WTC11 (cell line): ENCODE measurements around the gene SMURF1.

Source experiments
- AFF4 ChIP-seq: sonication (generic); formaldehyde crosslinking; IDR thresholded peaks from 2 replicates; pipeline ENCODE4 v1.8.1; 2023; ENCODE audit warnings: mild to moderate bottlenecking, missing genetic modification reagents, borderline replicate concordance
- ELF4 ChIP-seq: sonication (generic); formaldehyde crosslinking; IDR thresholded peaks from 2 replicates; pipeline ENCODE4 v1.8.1; 2022; ENCODE audit warnings: low read depth, mild to moderate bottlenecking, moderate library complexity, missing genetic modification reagents
- ESRRA ChIP-seq: sonication (generic); formaldehyde crosslinking; IDR thresholded peaks from 2 replicates; pipeline ENCODE4 v1.8.1; 2022; ENCODE audit warnings: mild to moderate bottlenecking, missing genetic modification reagents, borderline replicate concordance
- GABPB1 ChIP-seq: sonication (generic); formaldehyde crosslinking; IDR thresholded peaks from 2 replicates; pipeline ENCODE4 v1.8.1; 2023; ENCODE audit warnings: mild to moderate bottlenecking, missing genetic modification reagents
- JUN ChIP-seq: sonication (generic); formaldehyde crosslinking; IDR thresholded peaks from 2 replicates; pipeline ENCODE4 v1.8.0; 2023; ENCODE audit warnings: mild to moderate bottlenecking, missing genetic modification reagents
- TF ChIP-seq, protein P1 (sequence below): fragments of 200-600 bp; IDR thresholded peaks from 2 replicates; pipeline ENCODE4 v1.8.0; 2022; ENCODE audit warnings: antibody characterized with exemption

DNA sequence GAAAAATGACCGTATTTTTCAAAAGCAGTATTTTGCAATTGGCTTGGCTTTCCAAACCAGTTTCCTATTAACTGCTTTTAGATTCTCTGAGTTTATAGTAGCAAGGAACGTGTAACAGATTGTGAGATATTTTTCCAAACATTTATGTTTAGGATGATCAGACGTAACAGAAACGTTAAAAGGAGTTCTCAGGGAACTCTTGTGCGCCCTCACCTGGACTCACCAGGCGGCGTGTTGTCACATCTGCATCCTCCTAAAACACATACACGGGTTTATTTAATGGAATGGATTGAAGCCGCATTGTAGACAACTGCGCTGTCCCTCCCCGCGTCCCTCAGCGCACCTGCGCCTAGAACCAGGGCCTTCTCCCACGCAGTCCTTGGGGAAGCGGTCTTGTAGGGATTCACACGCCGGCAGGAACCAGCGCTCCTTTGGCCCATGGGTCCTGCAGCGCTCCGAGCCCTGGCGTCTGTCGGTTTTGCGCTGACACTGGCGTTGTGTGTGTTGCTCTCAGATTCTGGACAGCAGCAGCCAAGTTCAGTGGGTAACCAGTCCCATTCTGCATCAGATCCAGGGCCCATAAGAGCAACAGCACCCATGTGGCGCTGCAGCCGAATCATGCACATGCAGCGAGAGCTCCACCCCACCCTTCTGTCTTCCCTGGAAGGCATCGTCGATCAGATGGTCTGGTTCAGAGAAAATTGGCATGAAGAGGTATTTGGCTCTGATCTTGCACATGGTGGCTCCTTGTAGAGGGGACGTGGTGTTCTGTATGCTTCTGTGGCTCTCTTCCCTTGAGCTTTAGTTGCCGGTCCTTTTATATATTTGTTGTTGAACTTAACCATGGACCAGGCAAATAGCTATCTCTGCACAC, 150.6 kb downstream of the SMURF1 start:
- TF ChIP-seq GABPB1 (CRISPR knock-in tag) (no peak), JUN (CRISPR knock-in tag) (no peak), AFF4 (no peak), ELF4 (CRISPR knock-in tag) (no peak), ESRRA (CRISPR knock-in tag) (no peak)
- TF ChIP-seq, protein P1, sequence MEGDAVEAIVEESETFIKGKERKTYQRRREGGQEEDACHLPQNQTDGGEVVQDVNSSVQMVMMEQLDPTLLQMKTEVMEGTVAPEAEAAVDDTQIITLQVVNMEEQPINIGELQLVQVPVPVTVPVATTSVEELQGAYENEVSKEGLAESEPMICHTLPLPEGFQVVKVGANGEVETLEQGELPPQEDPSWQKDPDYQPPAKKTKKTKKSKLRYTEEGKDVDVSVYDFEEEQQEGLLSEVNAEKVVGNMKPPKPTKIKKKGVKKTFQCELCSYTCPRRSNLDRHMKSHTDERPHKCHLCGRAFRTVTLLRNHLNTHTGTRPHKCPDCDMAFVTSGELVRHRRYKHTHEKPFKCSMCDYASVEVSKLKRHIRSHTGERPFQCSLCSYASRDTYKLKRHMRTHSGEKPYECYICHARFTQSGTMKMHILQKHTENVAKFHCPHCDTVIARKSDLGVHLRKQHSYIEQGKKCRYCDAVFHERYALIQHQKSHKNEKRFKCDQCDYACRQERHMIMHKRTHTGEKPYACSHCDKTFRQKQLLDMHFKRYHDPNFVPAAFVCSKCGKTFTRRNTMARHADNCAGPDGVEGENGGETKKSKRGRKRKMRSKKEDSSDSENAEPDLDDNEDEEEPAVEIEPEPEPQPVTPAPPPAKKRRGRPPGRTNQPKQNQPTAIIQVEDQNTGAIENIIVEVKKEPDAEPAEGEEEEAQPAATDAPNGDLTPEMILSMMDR: no peak
